HepG2 (cell line): Measurements from ENCODE around the gene GMEB2. TPM values are rescaled to one million over a fixed set of nuclear protein-coding genes. Genes with fewer than 3 reads are reported as not detected.

Experiments
- ATAC-seq: fragments of 200-7000 bp; cut with Tn5 transposase; 3 replicates; pipeline ENCODE4 v1.9.1; 2020; ENCODE audit warnings: mild to moderate bottlenecking, moderate library complexity
- BruUV-seq: library from RNA; stranded (reverse); fragments of 400-500 nt; replicated peaks from 2 replicates; lab custom pipeline; 2021; lab: Mats Ljungman, UMichigan
- CTCF ChIA-PET: fragments of 300-600 bp; formaldehyde crosslinking; extraction: SDS; loops from one replicate; lab custom pipeline; 2021; ENCODE audit warnings: low total read pairs, inconsistent platforms, low intra/inter-chr PET ratio; lab: Yijun Ruan, JAX
- POLR2A ChIA-PET: fragments of 350-600 bp; sonication (Branson Sonifier 250); formaldehyde crosslinking; loops from one replicate; lab custom pipeline; 2020; ENCODE audit warnings: antibody characterized with exemption, inconsistent platforms; lab: Yijun Ruan, JAX
- DNase-seq: peaks from one replicate; pipeline ENCODE4 v3.0.0-alpha.2; 2015; ENCODE audit warnings: low spot score
- FAIRE-seq: peaks from 3 replicates; lab custom pipeline; 2011; peaks lifted over from hg19 to GRCh38; lab: Jason Lieb, UNC
- H2AFZ ChIP-seq: one replicate; pipeline ENCODE4 v1.6.1; 2011; ENCODE audit warnings: low read length, inconsistent platforms
- H3K27ac ChIP-seq: fragments of 300-600 bp; 3 replicates; pipeline ENCODE4 v1.8.0; 2011; ENCODE audit warnings: mixed run types, mild to moderate bottlenecking, mixed read lengths, low read length, inconsistent platforms; ENCODE audit not compliant: insufficient read depth; ENCODE audit errors: extremely low read length
- H3K27me3 ChIP-seq, 2 experiments: fragments of 200-600 bp in 1 of 2; 2 replicates in 1 of 2; 3 replicates in 1 of 2; pipeline versions ENCODE4 v1.6.0 to v1.8.0; 2011; ENCODE audit warnings: low read length in 2 of 2, mild to moderate bottlenecking in 2 of 2, moderate library complexity in 2 of 2, inconsistent platforms in 1 of 2; ENCODE audit not compliant: insufficient read depth in 2 of 2, control insufficient read depth in 1 of 2
- H3K36me3 ChIP-seq, 2 experiments: fragments of 200-600 bp in 1 of 2; replicated peaks in 1 of 2; 2 replicates in 1 of 2; 3 replicates in 1 of 2; pipeline versions ENCODE4 v1.5.1 to v1.8.0; 2011; ENCODE audit warnings: low read length in 2 of 2, inconsistent platforms in 1 of 2; ENCODE audit not compliant: insufficient read depth in 2 of 2, control insufficient read depth in 1 of 2
- H3K4me1 ChIP-seq: 2 replicates; pipeline ENCODE4 v1.5.1; 2012; ENCODE audit warnings: low read length, inconsistent platforms; ENCODE audit not compliant: insufficient read depth
- H3K4me2 ChIP-seq: 2 replicates; pipeline ENCODE4 v1.6.0; 2011; ENCODE audit warnings: low read depth, low read length, inconsistent platforms
- H3K4me3 ChIP-seq, 3 experiments: fragments of 200-600 bp in 1 of 3; sonication (generic), shearing (Covaris generic) in 1 of 3; replicated peaks in 1 of 3; 2 replicates each; pipeline ENCODE4 v1.5.1; 2011 to 2016; ENCODE audit warnings: low read length in 3 of 3, inconsistent platforms in 2 of 3, low read depth in 2 of 3, mild to moderate bottlenecking in 2 of 3, control low read depth in 1 of 3, mixed read lengths in 1 of 3; ENCODE audit not compliant: insufficient read depth in 1 of 3
- H3K79me2 ChIP-seq: one replicate; pipeline ENCODE4 v1.6.1; 2011; ENCODE audit warnings: low read length, inconsistent platforms; ENCODE audit not compliant: insufficient read depth
- H3K9ac ChIP-seq: 2 replicates; pipeline ENCODE4 v1.6.0; 2011; ENCODE audit warnings: mild to moderate bottlenecking, low read depth, low read length, inconsistent platforms; ENCODE audit not compliant: insufficient read depth
- H3K9me3 ChIP-seq: 2 replicates; pipeline ENCODE4 v1.5.1; 2012; ENCODE audit warnings: mild to moderate bottlenecking, low read length
- H4K20me1 ChIP-seq: 2 replicates; pipeline ENCODE4 v1.6.0; 2011; ENCODE audit warnings: inconsistent platforms, mild to moderate bottlenecking, low read length, moderate library complexity; ENCODE audit not compliant: insufficient read depth
- AGO2 ChIP-seq: fragments of 200-400 bp; formaldehyde crosslinking; optimal IDR thresholded peaks from 2 replicates; pipeline ENCODE3; 2017; ENCODE audit warnings: mild to moderate bottlenecking, low read depth, low read length, moderate library complexity
- SALL2 ChIP-seq: sonication (generic); formaldehyde crosslinking; IDR thresholded peaks from 2 replicates; pipeline ENCODE4 v1.8.1; 2023; ENCODE audit warnings: mild to moderate bottlenecking, missing genetic modification reagents, inconsistent platforms
- SRF ChIP-seq: IDR thresholded peaks from 2 replicates; pipeline ENCODE4 v1.6.1; 2011; ENCODE audit warnings: mild to moderate bottlenecking, low read depth, low read length, moderate library complexity
- THAP9 ChIP-seq: sonication (generic); formaldehyde crosslinking; IDR thresholded peaks from 2 replicates; pipeline ENCODE4; 2020; ENCODE audit warnings: missing genetic modification reagents, mild to moderate bottlenecking, borderline replicate concordance
- U2AF1 ChIP-seq: fragments of 200-400 bp; formaldehyde crosslinking; optimal IDR thresholded peaks from 2 replicates; pipeline ENCODE3; 2017; ENCODE audit warnings: mild to moderate bottlenecking, low read depth, low read length
- ZNF124 ChIP-seq: sonication (generic); formaldehyde crosslinking; IDR thresholded peaks from 2 replicates; pipeline ENCODE4 v1.4.0; 2020; ENCODE audit warnings: missing genetic modification reagents
- ZNF629 ChIP-seq: sonication (generic); formaldehyde crosslinking; conservative IDR thresholded peaks from 2 replicates; pipeline ENCODE4 v1.5.0; 2020; ENCODE audit warnings: missing genetic modification reagents
- ZSCAN9 ChIP-seq: IDR thresholded peaks from 2 replicates; pipeline ENCODE4 v1.6.1; 2016; ENCODE audit warnings: borderline replicate concordance
- WGBS: methylation state at CpG from one replicate; pipeline ENCODE4 v1.1.6; 2017; ENCODE audit warnings: low lambda C conversion rate; 5-methylcytosine and 5-hydroxymethylcytosine counted together
- in situ Hi-C: cut with HindIII; loops from 2 replicates; pipeline ENCODE4 v1.10.0; 2017; ENCODE audit warnings: low pct_unique_long_range_greater_than_20kb; ENCODE audit not compliant: extremely low pct_ligation_motif_present
- intact Hi-C: fragments of 100-400 bp; cut with micrococcal nuclease; formaldehyde crosslinking; loops from one replicate; pipeline ENCODE4 v1.10.0; 2022; ENCODE audit not compliant: unreplicated experiment
- polyA plus RNA-seq, 8 experiments: library from polyadenylated mRNA; depleted of rRNA in 3 of 8; stranded (reverse) in 7 of 8; unstranded in 1 of 8; fragments of >200 nt; fragmentation: Illumina TruSeq in 4 of 8; extraction: Trizol in 4 of 8; gene quantifications; 2 replicates each; pipeline versions ENCODE4 v1.2.1 to v1.2.3, GENCODE V29; 2011 to 2016; ENCODE audit warnings: low read depth in 4 of 8, missing spikeins in 1 of 8, mixed read lengths in 1 of 8; ENCODE audit not compliant: insufficient read depth in 1 of 8
- total RNA-seq, 5 experiments: library from RNA; depleted of rRNA; stranded (reverse); fragments of >200 nt; fragmentation: Illumina TruSeq; extraction: Trizol; gene quantifications; 2 replicates each; pipeline ENCODE4 v1.2.3, GENCODE V29; 2016; ENCODE audit warnings: low read depth in 1 of 5

The GMEB2 gene
- total and polyA plus RNA-seq, 2 of the 13 experiments (the other 11 are each of a cell fraction or from before 2014, with no cell fraction given), result 10.6 to 12.4 TPM

- Histone ChIP-seq H3K9me3 (no peaks in the 10 kb centered on the region), H2AFZ (no peak overlapping the region), H3K36me3 (peaks cover 15 to 20% of the 10 kb centered on the region in 2 experiments; a peak in 4 of 5 replicates), H3K79me2 (no peaks in the 10 kb centered on the region), H3K27me3 (0 out of 5 replicates have a peak, but pooled peaks cover 0 to 3% of the 10 kb centered on the region in 2 experiments), H3K27ac (no peak overlapping the region), H3K4me1 (peaks cover 12% of the 10 kb centered on the region; the same call in 1 of the 2 replicates), H3K9ac (no peak overlapping the region)
- no peak for DNase-seq
- in situ Hi-C loops (no loop called here), intact Hi-C loops (no loop called here)
- POLR2A ChIA-PET, result no interaction called here
- TF ChIP-seq U2AF1 (no peak), ZSCAN9 (CRISPR knock-in tag) (no peak), SALL2 (CRISPR knock-in tag) (no peak), ZNF124 (no peak), SRF (no peak), ZNF629 (CRISPR knock-in tag) (no peak), THAP9 (CRISPR knock-in tag) (no peak), AGO2 (peak; percentile 66)
- TF ChIP-seq, all 625 proteins: peak for 1
- no TSS peak for BruUV-seq
- no peaks in the 10 kb centered on the region for H4K20me1 ChIP-seq
- H3K4me2 ChIP-seq, result no peak overlapping the region
- H3K4me3 ChIP-seq, result no peak overlapping the region
- CTCF ChIA-PET, result no interaction called here
- FAIRE-seq (no peak), ATAC-seq (no peak)
- 94% methylated on average over 50 of the region's 52 CpGs for WGBS
Observed at GRCh38 chr20:63590218-63591146, 36.4 kb downstream of the GMEB2 start.
